Type B pancreatic cell (in vitro differentiated cells): Measurements from ENCODE around the gene CLDN10. TPM values are rescaled to one million over a fixed set of nuclear protein-coding genes. Genes with fewer than 3 reads are reported as not detected.

Experiments used
- DNase-seq: peaks from one replicate; pipeline ENCODE4 v3.0.0; 2021; ENCODE audit warnings: mixed read lengths; ENCODE audit not compliant: unreplicated experiment; ENCODE audit errors: extremely low spot score
- H3K27ac Mint-ChIP-seq: 2 replicates; pipeline ENCODE4 v1.8.0; 2021; ENCODE audit warnings: mild to moderate bottlenecking, mixed read lengths
- H3K27me3 Mint-ChIP-seq: 2 replicates; pipeline ENCODE4 v1.8.0; 2021; ENCODE audit warnings: mixed read lengths
- H3K36me3 Mint-ChIP-seq: 2 replicates; pipeline ENCODE4 v1.8.0; 2021; ENCODE audit warnings: mixed read lengths
- H3K4me1 Mint-ChIP-seq: one replicate; pipeline ENCODE4 v1.8.0; 2021; ENCODE audit warnings: mixed read lengths; ENCODE audit not compliant: unreplicated experiment
- H3K4me3 Mint-ChIP-seq: 2 replicates; pipeline ENCODE4 v1.8.0; 2021; ENCODE audit warnings: mild to moderate bottlenecking, mixed read lengths
- H3K9me3 Mint-ChIP-seq: 2 replicates; pipeline ENCODE4 v1.8.0; 2021; ENCODE audit warnings: mixed read lengths
- CTCF ChIP-seq: fragments of 200-600 bp; sonication (generic); conservative IDR thresholded peaks from 2 replicates; pipeline ENCODE4 v1.5.0; 2021; ENCODE audit warnings: antibody characterized with exemption, mild to moderate bottlenecking
- total RNA-seq: library from RNA; stranded (reverse); gene quantifications from 2 replicates; pipeline ENCODE4 v1.2.1, GENCODE V29; 2021; ENCODE audit warnings: low replicate concordance

CLDN10 gene
- total RNA-seq, 1 donor from 2014 or later: 2.1 TPM

GRCh38 chr13:95607366-95607765 is 54.8 kb downstream of the CLDN10 start:
- Mint-ChIP-seq H3K27ac (no peak overlapping the region), H3K27me3 (no peaks in the 10 kb centered on the region), H3K36me3 (peaks cover 17% of the 10 kb centered on the region), H3K4me1 (no peaks in the 10 kb centered on the region), H3K4me3 (no peak overlapping the region), H3K9me3 (no peaks in the 10 kb centered on the region)
- TF ChIP-seq CTCF: no peak
- DNase-seq: no peak

- DNase-seq: no peak
- H3K4me3 Mint-ChIP-seq: no peak overlapping the region
- no peak for TF ChIP-seq CTCF
- H3K27me3 Mint-ChIP-seq: no peaks in the 10 kb centered on the region
- H3K4me1 Mint-ChIP-seq: no peaks in the 10 kb centered on the region
- H3K27ac Mint-ChIP-seq: no peak overlapping the region
- H3K9me3 Mint-ChIP-seq: no peaks in the 10 kb centered on the region
- H3K36me3 Mint-ChIP-seq: peaks cover 14% of the 10 kb centered on the region
These were observed 56.3 kb downstream of the CLDN10 start for GRCh38 chr13:95608640-95609323.

GRCh38 chr13:95614641-95615245 is 62.2 kb downstream of the CLDN10 start:
- DNase-seq: no peak
- Mint-ChIP-seq H3K9me3 (no peaks in the 10 kb centered on the region), H3K4me3 (no peak overlapping the region), H3K36me3 (peaks cover 8% of the 10 kb centered on the region), H3K27ac (no peak overlapping the region), H3K27me3 (no peaks in the 10 kb centered on the region), H3K4me1 (no peaks in the 10 kb centered on the region)
- TF ChIP-seq CTCF: no peak

GRCh38 chr13:95615539-95615938 is 63.0 kb downstream of the CLDN10 start:
- Mint-ChIP-seq H3K27ac (no peak overlapping the region), H3K4me1 (no peaks in the 10 kb centered on the region), H3K36me3 (peaks cover 12% of the 10 kb centered on the region), H3K27me3 (no peaks in the 10 kb centered on the region), H3K9me3 (no peaks in the 10 kb centered on the region), H3K4me3 (no peak overlapping the region)
- no peak for DNase-seq
- no peak for TF ChIP-seq CTCF

GRCh38 chr13:95620030-95620824 is 67.7 kb downstream of the CLDN10 start:
- no peak overlapping the region for H3K27ac Mint-ChIP-seq
- TF ChIP-seq CTCF: no peak
- H3K27me3 Mint-ChIP-seq: no peaks in the 10 kb centered on the region
- no peak overlapping the region for H3K4me3 Mint-ChIP-seq
- no peaks in the 10 kb centered on the region for H3K9me3 Mint-ChIP-seq
- H3K4me1 Mint-ChIP-seq: no peaks in the 10 kb centered on the region
- H3K36me3 Mint-ChIP-seq: peaks cover 16% of the 10 kb centered on the region
- DNase-seq: no peak
